ENCODE data around the gene RPL27A. TPM values are rescaled to one million over a fixed set of nuclear protein-coding genes. Genes with fewer than 3 reads are reported as not detected.

Gene RPL27A
- total RNA-seq, 1 experiment from 2014 or later, result 560 TPM

DNA sequence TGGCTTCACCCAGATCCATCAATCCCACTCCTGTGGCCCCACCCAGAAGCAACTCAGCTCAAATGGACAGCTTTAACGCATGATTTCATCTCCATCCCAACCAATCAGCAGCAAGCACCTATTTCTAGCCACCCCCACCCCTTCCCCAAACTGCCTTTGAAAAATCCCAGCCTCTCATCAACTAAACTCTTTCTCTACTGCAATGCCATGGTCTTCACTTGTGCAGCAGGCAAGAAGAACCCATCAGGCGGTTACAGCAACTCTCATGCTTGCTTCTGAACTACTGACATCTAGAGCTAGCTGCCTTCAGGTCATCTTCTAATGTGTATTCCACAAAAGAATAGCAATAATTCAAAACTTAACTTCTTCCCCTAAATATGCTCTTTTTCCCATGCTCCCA lies 46.5 kb upstream of the RPL27A start:
- H3K79me2 ChIP-seq (ENCODE audit: low read depth), result no peaks in the 10 kb centered on the region
- H3K4me1 ChIP-seq (replicated peaks; ENCODE audit: insufficient read depth), result no peaks in the 10 kb centered on the region
- CTCF ChIA-PET, result no interaction called here
- H3K9me2 ChIP-seq (ENCODE audit: insufficient read depth), result no peaks in the 10 kb centered on the region
- POLR2A ChIA-PET (ENCODE audit: unreplicated experiment), result no interaction called here
- DNase-seq, result no peak
- H3K4me3 ChIP-seq, result no peak overlapping the region
- no peak overlapping the region for H2AFZ ChIP-seq
- no peak overlapping the region for H3K4me2 ChIP-seq
- no peak overlapping the region for H3K27ac ChIP-seq
- no peaks in the 10 kb centered on the region for H3F3A ChIP-seq (ENCODE audit: insufficient read depth, low read depth)
- no TSS peak for BruUV-seq (replicated peaks)
- no peaks in the 10 kb centered on the region for H3K9me3 ChIP-seq (ENCODE audit: insufficient read depth, low read depth)
- TF ChIP-seq, protein P1, sequence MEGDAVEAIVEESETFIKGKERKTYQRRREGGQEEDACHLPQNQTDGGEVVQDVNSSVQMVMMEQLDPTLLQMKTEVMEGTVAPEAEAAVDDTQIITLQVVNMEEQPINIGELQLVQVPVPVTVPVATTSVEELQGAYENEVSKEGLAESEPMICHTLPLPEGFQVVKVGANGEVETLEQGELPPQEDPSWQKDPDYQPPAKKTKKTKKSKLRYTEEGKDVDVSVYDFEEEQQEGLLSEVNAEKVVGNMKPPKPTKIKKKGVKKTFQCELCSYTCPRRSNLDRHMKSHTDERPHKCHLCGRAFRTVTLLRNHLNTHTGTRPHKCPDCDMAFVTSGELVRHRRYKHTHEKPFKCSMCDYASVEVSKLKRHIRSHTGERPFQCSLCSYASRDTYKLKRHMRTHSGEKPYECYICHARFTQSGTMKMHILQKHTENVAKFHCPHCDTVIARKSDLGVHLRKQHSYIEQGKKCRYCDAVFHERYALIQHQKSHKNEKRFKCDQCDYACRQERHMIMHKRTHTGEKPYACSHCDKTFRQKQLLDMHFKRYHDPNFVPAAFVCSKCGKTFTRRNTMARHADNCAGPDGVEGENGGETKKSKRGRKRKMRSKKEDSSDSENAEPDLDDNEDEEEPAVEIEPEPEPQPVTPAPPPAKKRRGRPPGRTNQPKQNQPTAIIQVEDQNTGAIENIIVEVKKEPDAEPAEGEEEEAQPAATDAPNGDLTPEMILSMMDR (conservative IDR thresholded peaks at IDR 0.05), result no peak
- H4K20me1 ChIP-seq (ENCODE audit: insufficient read depth), result no peaks in the 10 kb centered on the region
- H3K27me3 ChIP-seq (ENCODE audit: insufficient read depth, low read depth), result no peaks in the 10 kb centered on the region
- H3K36me3 ChIP-seq (ENCODE audit: low read depth), result no peaks in the 10 kb centered on the region
- intact Hi-C loops (cut with micrococcal nuclease; ENCODE audit: unreplicated experiment), result no loop called here

DNA sequence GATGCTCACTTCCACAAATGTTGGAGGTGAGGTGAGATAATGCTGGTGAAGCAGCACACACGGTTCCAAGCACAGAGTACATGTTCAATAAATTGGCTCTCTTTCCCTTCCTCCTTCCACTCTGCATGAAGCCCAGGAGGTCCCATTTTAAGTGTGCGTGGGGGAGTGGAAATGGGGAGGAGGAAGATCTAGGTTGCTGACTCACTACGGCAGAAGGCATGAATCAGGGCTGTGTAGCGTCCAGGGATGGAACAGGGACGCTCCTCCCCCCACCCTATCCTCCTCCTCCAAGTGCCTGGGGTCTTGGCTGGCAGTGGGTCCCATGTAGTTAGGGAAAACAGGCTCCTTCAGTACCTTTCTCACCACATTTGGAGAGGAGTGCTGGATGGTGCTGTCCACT lies 44.3 kb upstream of the RPL27A start:
- ChIA-PET POLR2A (ENCODE audit: unreplicated experiment) (no interaction called here), CTCF (no interaction called here)
- Histone ChIP-seq H3K27ac (no peak overlapping the region), H3K4me1 (replicated peaks; ENCODE audit: insufficient read depth) (no peaks in the 10 kb centered on the region), H3K4me3 (no peak overlapping the region), H3K9me2 (ENCODE audit: insufficient read depth) (no peaks in the 10 kb centered on the region), H3K27me3 (ENCODE audit: insufficient read depth, low read depth) (no peaks in the 10 kb centered on the region), H3K4me2 (no peak overlapping the region), H4K20me1 (ENCODE audit: insufficient read depth) (no peaks in the 10 kb centered on the region), H3F3A (ENCODE audit: insufficient read depth, low read depth) (no peaks in the 10 kb centered on the region), H3K36me3 (ENCODE audit: low read depth) (no peaks in the 10 kb centered on the region), H3K9me3 (ENCODE audit: insufficient read depth, low read depth) (no peaks in the 10 kb centered on the region), H3K79me2 (ENCODE audit: low read depth) (no peaks in the 10 kb centered on the region), H2AFZ (no peak overlapping the region)
- BruUV-seq (replicated peaks), result no TSS peak
- no peak for DNase-seq
- intact Hi-C loops (cut with micrococcal nuclease; ENCODE audit: unreplicated experiment), result no loop called here
- no peak for TF ChIP-seq EZH2 (IDR thresholded peaks at IDR 0.05; ENCODE audit: low read depth)
- TF ChIP-seq, protein P1 (conservative IDR thresholded peaks at IDR 0.05), result no peak

DNA sequence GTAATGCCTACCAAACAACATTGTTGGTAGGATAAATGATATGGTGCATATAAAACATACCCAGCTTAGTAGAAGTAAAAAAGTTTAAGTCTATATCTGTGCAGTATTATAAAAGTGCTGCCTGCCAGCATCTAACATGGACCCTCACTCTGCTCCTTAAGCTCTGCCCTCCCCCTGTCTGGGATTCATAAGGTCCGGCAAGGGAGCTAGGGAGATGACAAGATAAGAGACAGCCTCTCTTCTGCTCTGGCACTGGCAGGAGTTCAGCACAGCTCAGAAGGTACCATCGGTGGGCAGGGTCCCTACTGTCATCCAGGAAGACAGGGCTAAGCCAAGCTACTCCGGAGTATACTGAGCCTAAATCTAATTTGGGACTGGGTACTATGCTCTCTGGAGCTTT lies 42.9 kb upstream of the RPL27A start:
- H3K4me2 ChIP-seq, result no peak overlapping the region
- BruUV-seq (replicated peaks), result no TSS peak

More for the DNA sequence above, 42.9 kb upstream of the RPL27A start:
- H4K20me1 ChIP-seq (ENCODE audit: insufficient read depth), result no peaks in the 10 kb centered on the region
- H3K4me3 ChIP-seq, result no peak overlapping the region
- H3K9me2 ChIP-seq (ENCODE audit: insufficient read depth), result no peaks in the 10 kb centered on the region
- ChIA-PET POLR2A (ENCODE audit: unreplicated experiment) (no interaction called here), CTCF (no interaction called here)
- no peak for DNase-seq
- H3K4me1 ChIP-seq (replicated peaks; ENCODE audit: insufficient read depth), result no peaks in the 10 kb centered on the region
- TF ChIP-seq EZH2 (IDR thresholded peaks at IDR 0.05; ENCODE audit: low read depth), result no peak
- TF ChIP-seq, protein P1 (conservative IDR thresholded peaks at IDR 0.05), result no peak
- H3F3A ChIP-seq (ENCODE audit: insufficient read depth, low read depth), result no peaks in the 10 kb centered on the region
- no peaks in the 10 kb centered on the region for H3K36me3 ChIP-seq (ENCODE audit: low read depth)
- intact Hi-C loops (cut with micrococcal nuclease; ENCODE audit: unreplicated experiment), result no loop called here
- no peak overlapping the region for H3K27ac ChIP-seq
- no peaks in the 10 kb centered on the region for H3K27me3 ChIP-seq (ENCODE audit: insufficient read depth, low read depth)
- no peaks in the 10 kb centered on the region for H3K9me3 ChIP-seq (ENCODE audit: insufficient read depth, low read depth)
- H3K79me2 ChIP-seq (ENCODE audit: low read depth), result no peaks in the 10 kb centered on the region
- no peak overlapping the region for H2AFZ ChIP-seq
